Lung (tissue), 12 donors: ENCODE data around the gene ADPRH. TPM values are rescaled to one million over a fixed set of nuclear protein-coding genes. Genes with fewer than 3 reads are reported as not detected.
"Not testable (repeated sequence)": the region's sequence is repeated elsewhere in the genome, so short reads cannot be mapped to it uniquely, and the experiment has no call there.

Experiments
- ATAC-seq: fragments of 200-7000 bp; cut with Tn5 transposase; one replicate; pipeline ENCODE4 v1.9.1; 2020; ENCODE audit warnings: moderate number of reproducible peaks; ENCODE audit not compliant: insufficient read depth, low FRiP score
- DNase-seq, 3 donors: peaks; one replicate each; pipeline ENCODE4 v3.0.0-alpha.2; 2013 to 2017
- H3K27ac ChIP-seq, 2 donors: one replicate each; pipeline ENCODE4 v1.5.1; 2013; ENCODE audit warnings: mild to moderate bottlenecking in 2 of 2, moderate library complexity in 2 of 2, control low read depth in 1 of 2, inconsistent platforms in 1 of 2, low read depth in 1 of 2, low read length in 1 of 2
- H3K27me3 ChIP-seq, 3 donors: one replicate each; pipeline ENCODE4 v1.5.1; 2013; ENCODE audit warnings: low read length in 2 of 3; ENCODE audit not compliant: control insufficient read depth in 3 of 3, insufficient read depth in 3 of 3
- H3K36me3 ChIP-seq, 4 donors: one replicate each; pipeline ENCODE4 v1.5.1; 2013; ENCODE audit warnings: low read length in 4 of 4, mild to moderate bottlenecking in 1 of 4, moderate library complexity in 1 of 4; ENCODE audit not compliant: control insufficient read depth in 4 of 4, insufficient read depth in 4 of 4
- H3K4me1 ChIP-seq, 5 donors: one replicate each; pipeline ENCODE4 v1.5.1; 2013; ENCODE audit warnings: low read length in 5 of 5, mild to moderate bottlenecking in 2 of 5, moderate library complexity in 1 of 5; ENCODE audit not compliant: control insufficient read depth in 5 of 5, insufficient read depth in 5 of 5
- H3K4me3 ChIP-seq: one replicate; pipeline ENCODE4 v1.5.1; 2013; ENCODE audit warnings: mild to moderate bottlenecking, control low read depth, moderate library complexity
- H3K9ac ChIP-seq, 2 donors: one replicate each; pipeline ENCODE4 v1.5.1; 2013; ENCODE audit warnings: low read length in 2 of 2, control low read depth in 1 of 2; ENCODE audit not compliant: insufficient read depth in 1 of 2
- H3K9me3 ChIP-seq, 4 donors: one replicate each; pipeline ENCODE4 v1.5.1; 2013; ENCODE audit warnings: low read length in 3 of 4, mild to moderate bottlenecking in 1 of 4, moderate library complexity in 1 of 4; ENCODE audit not compliant: control insufficient read depth in 4 of 4, insufficient read depth in 3 of 4
- WGBS, 2 donors: extraction: QIAGEN DNeasy Blood & Tissue Kit; methylation state at CpG; one replicate each; pipeline ENCODE4 v1.1.7; 2013; 5-methylcytosine and 5-hydroxymethylcytosine counted together
- polyA plus RNA-seq, 2 donors: library from polyadenylated mRNA; stranded (reverse); fragments of 200-250 nt; gene quantifications; one replicate each; pipeline ENCODE4 v1.2.1, GENCODE V29; 2013
- total RNA-seq, 2 donors: library from RNA; depleted of rRNA in 1 of 2; stranded (reverse); fragments of >200 nt in 1 of 2; gene quantifications; one replicate each; pipeline ENCODE4 v1.2.1, GENCODE V29; 2014 to 2021
- TF ChIP-seq, protein P1 (sequence below): IDR thresholded peaks from 2 replicates; pipeline ENCODE4 v1.5.1; 2012; ENCODE audit warnings: mild to moderate bottlenecking; ENCODE audit errors: control extremely low read depth, extremely low read depth
- donor health status: control.
- donor health status: control.
- donor health status: Bipolar disorder and iron deficiency.
- donor health status: healthy.
- donor health status: DM: yes; HTN: yes; CAD: no.

ADPRH gene
- total and polyA plus RNA-seq, 4 donors: 5.4 to 26.3 (median 14.2) TPM

DNA sequence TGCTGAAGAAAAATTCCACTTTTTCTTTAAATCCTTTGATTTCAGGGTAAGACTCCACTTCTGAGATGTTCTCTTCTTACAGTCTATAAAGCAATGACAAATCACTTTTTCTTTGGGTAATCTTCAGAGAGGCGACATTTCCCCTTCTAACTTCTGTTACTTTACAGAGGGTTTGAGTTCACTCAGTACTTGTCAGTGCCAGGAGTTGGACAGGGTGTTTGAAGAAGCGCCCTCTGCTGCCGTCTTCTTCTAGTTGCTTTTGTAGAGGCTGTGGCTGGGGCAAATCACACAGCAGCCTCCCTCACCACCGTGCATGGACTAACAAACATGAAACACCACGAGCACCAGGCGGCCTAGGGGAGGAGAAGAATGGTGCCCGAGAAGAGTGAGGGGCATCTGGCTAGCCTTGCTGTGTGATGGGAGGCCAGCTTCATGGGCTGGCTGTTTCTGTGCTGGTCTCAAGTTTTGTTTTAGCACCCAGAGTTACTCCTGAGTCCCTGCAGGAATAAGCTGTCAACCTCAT is 19.8 kb upstream of the ADPRH start, which contains the start of gene CD80:
TSS of gene CD80 (minus strand) at position 174 of the 523 bp plus-strand sequence. CDS start 1,886 bp downstream, outside the sequence.
- Histone ChIP-seq H3K4me3 (no peak within 1 kb of the TSS), H3K9ac (no peak within 1 kb of the TSS), H3K9me3 (no peaks in the 10 kb centered on the region), H3K4me1 (peaks cover 0 to 2% (median 0%) of the 10 kb centered on the region in 5 donors), H3K27ac (no peak within 1 kb of the TSS), H3K27me3 (no peaks in the 10 kb centered on the region), H3K36me3 (no peaks in the 10 kb centered on the region)
- no peak for ATAC-seq
- WGBS, 2 donors: 27 to 37% methylated on average over 7 of the region's 7 CpGs
- TF ChIP-seq, protein P1, sequence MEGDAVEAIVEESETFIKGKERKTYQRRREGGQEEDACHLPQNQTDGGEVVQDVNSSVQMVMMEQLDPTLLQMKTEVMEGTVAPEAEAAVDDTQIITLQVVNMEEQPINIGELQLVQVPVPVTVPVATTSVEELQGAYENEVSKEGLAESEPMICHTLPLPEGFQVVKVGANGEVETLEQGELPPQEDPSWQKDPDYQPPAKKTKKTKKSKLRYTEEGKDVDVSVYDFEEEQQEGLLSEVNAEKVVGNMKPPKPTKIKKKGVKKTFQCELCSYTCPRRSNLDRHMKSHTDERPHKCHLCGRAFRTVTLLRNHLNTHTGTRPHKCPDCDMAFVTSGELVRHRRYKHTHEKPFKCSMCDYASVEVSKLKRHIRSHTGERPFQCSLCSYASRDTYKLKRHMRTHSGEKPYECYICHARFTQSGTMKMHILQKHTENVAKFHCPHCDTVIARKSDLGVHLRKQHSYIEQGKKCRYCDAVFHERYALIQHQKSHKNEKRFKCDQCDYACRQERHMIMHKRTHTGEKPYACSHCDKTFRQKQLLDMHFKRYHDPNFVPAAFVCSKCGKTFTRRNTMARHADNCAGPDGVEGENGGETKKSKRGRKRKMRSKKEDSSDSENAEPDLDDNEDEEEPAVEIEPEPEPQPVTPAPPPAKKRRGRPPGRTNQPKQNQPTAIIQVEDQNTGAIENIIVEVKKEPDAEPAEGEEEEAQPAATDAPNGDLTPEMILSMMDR: peak; percentile 10
- peak; percentile 26 to 53 (median 30) for DNase-seq

DNA sequence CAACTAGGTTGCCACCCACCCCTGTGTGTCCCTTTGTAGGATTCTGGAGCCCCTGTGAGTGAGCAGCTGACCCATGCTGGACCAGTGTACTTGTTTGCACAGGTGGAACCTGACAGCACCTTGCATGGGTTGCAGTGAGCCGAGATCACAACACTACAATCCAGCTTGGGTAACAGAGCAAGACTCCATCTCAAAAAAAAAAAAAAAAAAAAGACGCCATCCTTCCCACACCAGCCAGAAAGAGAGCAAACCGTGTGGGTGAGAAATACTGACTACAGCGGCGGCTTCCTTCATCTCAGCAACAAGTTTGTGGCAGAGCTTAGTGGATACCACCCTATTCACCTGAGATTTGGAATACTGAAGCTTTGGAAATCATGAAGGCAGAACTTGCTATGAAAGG is 19.1 kb upstream of the ADPRH start:
- WGBS, 2 donors: 88 to 92% methylated on average over 5 of the region's 5 CpGs
- peaks cover 0 to 2% (median 0%) of the 10 kb centered on the region in 5 donors for H3K4me1 ChIP-seq
- TF ChIP-seq, protein P1: no peak
- no peak overlapping the region for H3K4me3 ChIP-seq
- ATAC-seq: no peak
- DNase-seq: no peak
- no peaks in the 10 kb centered on the region for H3K36me3 ChIP-seq
- no peak overlapping the region for H3K27ac ChIP-seq
- no peaks in the 10 kb centered on the region for H3K9me3 ChIP-seq
- H3K9ac ChIP-seq: no peak overlapping the region
- no peaks in the 10 kb centered on the region for H3K27me3 ChIP-seq

GRCh38 chr3:119562307-119562961 is 16.9 kb upstream of the ADPRH start:
- no peaks in the 10 kb centered on the region for H3K27me3 ChIP-seq
- no peaks in the 10 kb centered on the region for H3K36me3 ChIP-seq
- no peak overlapping the region for H3K9ac ChIP-seq
- no peaks in the 10 kb centered on the region for H3K4me1 ChIP-seq
- WGBS, 2 donors: 39 to 52% methylated on average over 6 of the region's 6 CpGs
- H3K27ac ChIP-seq: no peak overlapping the region
- TF ChIP-seq, protein P1: no peak
- H3K9me3 ChIP-seq: no peaks in the 10 kb centered on the region
- DNase-seq (no peak), ATAC-seq (peak; percentile 19)
- no peak overlapping the region for H3K4me3 ChIP-seq

- DNase-seq, H3K27me3 ChIP-seq, H3K36me3 ChIP-seq, H3K9ac ChIP-seq, H3K4me1 ChIP-seq, H3K9me3 ChIP-seq, ATAC-seq, H3K27ac ChIP-seq, H3K4me3 ChIP-seq: not testable (repeated sequence)
- WGBS, 2 donors: 87 to 91% methylated on average over 2 of the region's 2 CpGs
These were observed 16.0 kb upstream of the ADPRH start for GRCh38 chr3:119563334-119563733.
